GM23248 (cell line): ENCODE measurements around the gene TPGS1. TPM values are rescaled to one million over a fixed set of nuclear protein-coding genes. Genes with fewer than 3 reads are reported as not detected.
"Not testable (repeated sequence)": the region's sequence is repeated elsewhere in the genome, so short reads cannot be mapped to it uniquely, and the experiment has no call there.

ENCODE experiments used
- DNase-seq: peaks from one replicate; pipeline ENCODE4 v3.0.0-alpha.2; 2015
- H2AFZ ChIP-seq: fragments of 200-600 bp; sonication (generic); 2 replicates; pipeline ENCODE4 v1.6.1; 2016; ENCODE audit warnings: antibody characterized with exemption
- H3F3A ChIP-seq: fragments of 200-600 bp; sonication (generic); 2 replicates; pipeline ENCODE4 v1.6.1; 2016; ENCODE audit warnings: mild to moderate bottlenecking, antibody characterized with exemption, mixed run types; ENCODE audit not compliant: insufficient read depth
- H3K27ac ChIP-seq: fragments of 200-600 bp; sonication (generic); 2 replicates; pipeline ENCODE4 v1.5.1; 2016; ENCODE audit warnings: mild to moderate bottlenecking
- H3K27me3 ChIP-seq: fragments of 200-600 bp; sonication (generic); replicated peaks from 2 replicates; pipeline ENCODE4 v1.6.1; 2016; ENCODE audit warnings: mild to moderate bottlenecking; ENCODE audit not compliant: insufficient read depth
- H3K36me3 ChIP-seq: fragments of 200-600 bp; sonication (generic); 2 replicates; pipeline ENCODE4 v1.6.1; 2016; ENCODE audit warnings: low read depth, mild to moderate bottlenecking
- H3K4me1 ChIP-seq: fragments of 200-600 bp; sonication (generic); 2 replicates; pipeline ENCODE4 v1.6.1; 2016; ENCODE audit warnings: mild to moderate bottlenecking; ENCODE audit not compliant: insufficient read depth
- H3K4me2 ChIP-seq: fragments of 200-600 bp; sonication (generic); one replicate; pipeline ENCODE4 v1.6.1; 2016; ENCODE audit warnings: mild to moderate bottlenecking; ENCODE audit not compliant: unreplicated experiment
- H3K4me3 ChIP-seq: fragments of 200-600 bp; sonication (generic); 2 replicates; pipeline ENCODE4 v1.5.1; 2016; ENCODE audit warnings: mild to moderate bottlenecking
- H3K79me2 ChIP-seq: fragments of 200-600 bp; sonication (generic); 2 replicates; pipeline ENCODE4 v1.6.1; 2016; ENCODE audit warnings: mild to moderate bottlenecking; ENCODE audit not compliant: insufficient read depth
- H3K9ac ChIP-seq: fragments of 200-600 bp; sonication (generic); 2 replicates; pipeline ENCODE4 v1.6.1; 2016; ENCODE audit warnings: mild to moderate bottlenecking
- H3K9me2 ChIP-seq: fragments of 200-600 bp; sonication (generic); 2 replicates; pipeline ENCODE4 v1.6.1; 2016; ENCODE audit warnings: mixed run types, mild to moderate bottlenecking, moderate library complexity; ENCODE audit not compliant: insufficient read depth
- H3K9me3 ChIP-seq: fragments of 200-600 bp; sonication (generic); one replicate; pipeline ENCODE4 v1.6.1; 2017; ENCODE audit warnings: low read depth
- H4K20me1 ChIP-seq: fragments of 200-600 bp; sonication (generic); 2 replicates; pipeline ENCODE4 v1.6.0; 2016; ENCODE audit not compliant: insufficient read depth
- EZH2 ChIP-seq: fragments of 200-600 bp; sonication (generic); IDR thresholded peaks from 2 replicates; pipeline ENCODE4 v1.6.1; 2018; ENCODE audit warnings: antibody characterized with exemption, mild to moderate bottlenecking; ENCODE audit not compliant: insufficient read depth, poor library complexity, severe bottlenecking
- EZH2phosphoT487 ChIP-seq: fragments of 200-600 bp; sonication (generic); IDR thresholded peaks from 2 replicates; pipeline ENCODE4 v1.6.1; 2018; ENCODE audit warnings: antibody characterized with exemption, moderate library complexity, mild to moderate bottlenecking, low read depth; ENCODE audit not compliant: insufficient read depth
- WGBS, 2 experiments: methylation state at CpG; one replicate each; pipeline ENCODE4 v1.1.6; 2015 to 2017; ENCODE audit warnings: low lambda C conversion rate in 2 of 2, low coverage in 1 of 2; ENCODE audit errors: missing lambda C conversion rate in 2 of 2; 5-methylcytosine and 5-hydroxymethylcytosine counted together
- in situ Hi-C: fragments of 300-500 bp; cut with MboI; formaldehyde crosslinking; loops from 2 replicates; pipeline ENCODE4 v1.15.0; 2020
- polyA plus RNA-seq: library from polyadenylated mRNA; unstranded; fragments of >200 nt; fragmentation: Nextera tagmentation; extraction: Ambion mirVana; gene quantifications from 2 replicates; pipeline ENCODE4 v1.2.1, GENCODE V29; 2016
- total RNA-seq: library from RNA; depleted of rRNA; stranded (reverse); fragments of >200 nt; shearing (Covaris generic); gene quantifications from 2 replicates; pipeline ENCODE4 v1.2.3, GENCODE V29; 2014

The TPGS1 gene
- total and polyA plus RNA-seq, 2 experiments from 2014 or later, result 22.0 to 60.5 TPM

DNA sequence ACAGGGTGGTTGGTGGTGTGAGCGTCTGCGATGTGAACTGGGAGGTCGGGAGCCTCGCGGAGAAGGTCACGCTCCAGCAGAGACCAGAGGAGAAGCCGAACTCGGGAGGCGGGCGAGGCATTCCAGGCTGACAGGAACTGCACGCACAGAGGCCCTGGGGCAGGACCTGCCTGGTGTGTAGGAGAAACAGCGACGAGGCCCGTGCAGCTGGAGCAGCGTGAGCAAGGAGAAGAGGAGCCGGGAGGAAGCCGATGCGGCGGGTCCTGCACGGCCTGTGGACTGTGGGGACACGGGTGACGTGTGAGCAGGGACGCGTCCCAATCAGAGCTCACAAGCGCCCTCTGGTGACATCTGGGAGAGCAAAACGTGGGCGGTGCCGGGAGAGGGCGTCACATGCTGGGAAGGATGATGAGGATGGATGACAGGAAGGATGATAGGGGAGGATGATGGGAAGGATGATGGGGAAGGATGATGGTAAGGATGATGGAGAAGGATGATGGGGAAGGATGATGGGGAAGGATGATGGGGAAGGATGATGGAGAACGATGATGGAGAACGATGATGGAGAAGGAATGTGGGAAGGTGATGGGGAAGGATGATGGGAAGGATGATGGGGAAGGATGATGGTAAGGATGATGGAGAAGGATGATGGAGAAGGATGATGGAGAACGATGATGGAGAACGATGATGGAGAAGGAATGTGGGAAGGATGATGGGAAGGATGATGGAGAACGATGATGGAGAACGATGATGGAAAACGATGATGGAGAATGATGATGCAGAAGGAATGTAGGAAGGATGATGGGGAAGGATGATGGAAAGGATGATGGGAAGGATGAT is 27.1 kb upstream of the TPGS1 start:
- peak overlapping the region; percentile 46 for H3K4me3 ChIP-seq
- in situ Hi-C loops, result no loop called here

DNA sequence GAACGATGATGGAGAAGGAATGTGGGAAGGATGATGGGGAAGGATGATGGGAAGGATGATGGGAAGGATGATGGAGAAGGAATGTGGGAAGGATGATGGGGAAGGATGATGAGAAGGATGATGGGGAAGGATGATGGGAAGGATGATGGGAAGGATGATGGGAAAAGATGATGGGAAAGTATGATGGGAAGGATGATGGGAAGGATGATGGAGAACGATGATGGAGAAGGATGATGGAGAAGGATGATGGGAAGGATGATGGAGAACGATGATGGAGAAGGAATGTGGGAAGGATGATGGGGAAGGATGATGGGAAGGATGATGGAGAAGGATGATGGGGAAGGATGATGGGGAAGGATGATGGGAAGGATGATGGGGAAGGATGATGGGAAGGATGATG is 26.2 kb upstream of the TPGS1 start:
- H3K27ac ChIP-seq, H3K79me2 ChIP-seq, H3K27me3 ChIP-seq, H3K9me3 ChIP-seq, DNase-seq, H2AFZ ChIP-seq, H3K4me3 ChIP-seq, H3K9ac ChIP-seq, H3K4me1 ChIP-seq, H4K20me1 ChIP-seq, H3K9me2 ChIP-seq, H3K4me2 ChIP-seq, H3K36me3 ChIP-seq, in situ Hi-C loops: not testable (repeated sequence)
- WGBS, 2 experiments, result 80 to 85% methylated on average over 1 to 3 of the region's 3 CpGs
- peaks cover 18% of the 10 kb centered on the region for H3F3A ChIP-seq

More for the DNA sequence above, 27.1 kb upstream of the TPGS1 start:
- no peaks in the 10 kb centered on the region for H3K9me3 ChIP-seq
- peak overlapping the region; percentile 57 for H3K4me2 ChIP-seq
- no peaks in the 10 kb centered on the region; the same call in 1 of the 2 replicates for H3K9me2 ChIP-seq
- no peaks in the 10 kb centered on the region for H3K79me2 ChIP-seq
- DNase-seq, result peak; percentile 76
- H3F3A ChIP-seq, result peaks cover 18% of the 10 kb centered on the region
- 32 to 38% methylated on average over 33 to 36 of the region's 36 CpGs for WGBS, 2 experiments
- no peaks in the 10 kb centered on the region for H3K27me3 ChIP-seq
- H3K36me3 ChIP-seq, result no peaks in the 10 kb centered on the region
- H3K4me1 ChIP-seq, result no peaks in the 10 kb centered on the region
- H3K27ac ChIP-seq, result no peak overlapping the region
- TF ChIP-seq EZH2phosphoT487 (no peak), EZH2 (no peak)
- H2AFZ ChIP-seq, result peak overlapping the region; percentile 75
- no peaks in the 10 kb centered on the region for H4K20me1 ChIP-seq
- peak overlapping the region; percentile 44 for H3K9ac ChIP-seq

DNA sequence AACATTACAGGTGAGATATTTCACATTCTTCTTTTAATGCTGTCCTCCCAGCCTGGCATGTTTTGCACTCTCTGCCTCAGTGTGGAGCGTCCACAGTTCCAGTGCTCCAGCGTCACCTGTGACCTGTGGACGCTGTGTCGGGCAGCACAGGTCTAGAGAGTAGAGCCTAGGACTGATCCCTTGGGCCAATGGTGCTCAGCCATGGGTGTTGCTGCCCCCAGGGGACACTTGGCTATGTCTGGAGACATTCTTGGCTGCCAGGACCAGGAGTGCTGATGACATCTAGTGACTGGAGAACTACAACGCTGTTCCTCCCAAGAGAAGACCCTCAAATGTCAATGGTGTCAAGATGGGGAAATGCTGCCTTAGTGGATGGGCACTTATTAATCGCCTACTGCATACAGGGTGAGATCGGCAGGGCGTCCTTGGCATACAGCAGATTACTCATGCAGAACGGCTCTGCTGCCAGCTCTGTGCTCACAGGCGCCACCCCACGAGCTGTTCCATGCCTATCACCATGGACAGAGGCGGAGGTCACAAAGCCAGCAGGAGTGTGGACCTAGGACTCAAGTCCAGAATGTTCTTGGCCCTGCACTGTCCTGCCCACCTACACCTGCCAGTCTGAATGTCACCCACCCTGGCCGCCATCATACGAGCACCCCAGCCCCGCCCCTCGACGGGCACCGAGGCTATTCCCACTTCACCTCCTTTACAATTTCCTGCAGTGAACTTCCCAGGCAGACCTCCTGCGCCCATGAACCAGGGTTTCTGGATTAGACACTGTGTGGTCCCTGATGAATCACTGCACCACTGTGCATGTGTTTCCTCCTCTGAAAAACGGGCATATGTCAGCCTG is 24.9 kb upstream of the TPGS1 start:
- no peaks in the 10 kb centered on the region for H3K36me3 ChIP-seq
- peaks cover 18% of the 10 kb centered on the region for H3F3A ChIP-seq
- H3K4me3 ChIP-seq, result no peak overlapping the region
- H2AFZ ChIP-seq, result no peak overlapping the region
- no peak overlapping the region for H3K9ac ChIP-seq
- H3K79me2 ChIP-seq, result no peaks in the 10 kb centered on the region
- no peaks in the 10 kb centered on the region for H3K9me3 ChIP-seq
- no peak overlapping the region for H3K4me2 ChIP-seq
- no peaks in the 10 kb centered on the region for H3K4me1 ChIP-seq
- H3K27ac ChIP-seq, result no peak overlapping the region
- no peak for TF ChIP-seq EZH2phosphoT487
- TF ChIP-seq EZH2, result no peak
- in situ Hi-C loops, result no loop called here
- WGBS, 2 experiments, result 42 to 53% methylated on average over 20 of the region's 20 CpGs
- H3K27me3 ChIP-seq, result no peaks in the 10 kb centered on the region
- H3K9me2 ChIP-seq, result no peaks in the 10 kb centered on the region; the same call in 1 of the 2 replicates
- H4K20me1 ChIP-seq, result no peaks in the 10 kb centered on the region
- DNase-seq, result peak; percentile 29

DNA sequence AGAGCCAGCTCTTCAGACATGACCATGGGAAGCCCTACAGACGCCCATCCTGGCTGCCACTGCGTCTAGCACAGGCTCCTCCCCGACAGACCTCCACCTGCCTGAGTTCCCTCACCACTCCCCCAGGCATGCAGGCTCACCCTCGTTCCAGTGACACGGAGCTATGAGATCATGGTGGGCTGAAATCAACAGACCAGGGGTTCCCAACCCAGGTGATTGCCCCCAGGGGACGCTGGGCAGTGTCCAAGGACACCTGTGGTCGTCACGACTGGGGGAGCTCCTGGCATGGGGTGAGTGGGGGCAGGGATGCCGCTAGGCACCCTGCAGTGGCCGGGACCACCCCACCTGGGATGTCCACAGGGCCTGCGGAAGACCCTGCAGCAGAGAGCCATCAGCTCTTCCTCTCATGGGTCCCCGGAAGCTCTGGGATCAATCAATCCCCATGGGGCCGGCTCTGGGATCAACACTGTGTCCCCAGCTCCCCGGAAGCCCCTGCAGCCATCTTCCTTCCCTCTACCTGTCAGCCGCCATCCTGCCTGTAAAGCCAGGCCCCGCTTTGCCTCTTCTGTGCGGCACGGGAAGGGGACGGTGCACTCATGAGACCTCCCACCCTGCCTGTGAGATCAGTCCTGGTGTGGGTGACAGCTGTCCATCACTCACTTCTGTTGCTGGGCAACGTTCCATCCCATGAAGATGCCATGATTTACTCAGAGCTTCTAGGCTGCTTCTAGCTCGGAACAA is 23.8 kb upstream of the TPGS1 start:
- no peak overlapping the region for H3K27ac ChIP-seq
- H3K27me3 ChIP-seq, result no peaks in the 10 kb centered on the region
- H4K20me1 ChIP-seq, result no peaks in the 10 kb centered on the region
- H3K4me1 ChIP-seq, result no peaks in the 10 kb centered on the region
- H3F3A ChIP-seq, result peaks cover 18% of the 10 kb centered on the region
- H3K79me2 ChIP-seq, result no peaks in the 10 kb centered on the region
- 41 to 43% methylated on average over 20 to 21 of the region's 21 CpGs for WGBS, 2 experiments
- no peak for TF ChIP-seq EZH2
- no peak for TF ChIP-seq EZH2phosphoT487
- no peak overlapping the region for H3K4me2 ChIP-seq
- H3K9ac ChIP-seq, result no peak overlapping the region
- H3K9me2 ChIP-seq, result no peaks in the 10 kb centered on the region; the same call in 1 of the 2 replicates
- in situ Hi-C loops, result no loop called here
- DNase-seq, result no peak
- no peaks in the 10 kb centered on the region for H3K36me3 ChIP-seq
- no peak overlapping the region for H2AFZ ChIP-seq
- H3K9me3 ChIP-seq, result no peaks in the 10 kb centered on the region
- no peak overlapping the region for H3K4me3 ChIP-seq
